BLaER1 (cell line): ENCODE data around the gene LSAMP.
A peak's percentile ranks its signal among the peaks of the same experiment; 100 is the strongest.

Experiments used
- H3K27ac ChIP-seq: shearing (Covaris generic); formaldehyde crosslinking; 2 replicates; pipeline ENCODE4 v1.8.1; 2022
- H3K27me3 ChIP-seq: shearing (Covaris generic); formaldehyde crosslinking; 2 replicates; pipeline ENCODE4 v1.8.1; 2022
- H3K36me3 ChIP-seq: shearing (Covaris generic); formaldehyde crosslinking; 2 replicates; pipeline ENCODE4 v1.8.1; 2022
- H3K4me1 ChIP-seq: shearing (Covaris generic); formaldehyde crosslinking; 2 replicates; pipeline ENCODE4 v1.8.1; 2022
- H3K4me2 ChIP-seq: shearing (Covaris generic); formaldehyde crosslinking; 2 replicates; pipeline ENCODE4 v1.8.1; 2022
- H3K4me3 ChIP-seq: shearing (Covaris generic); formaldehyde crosslinking; 2 replicates; pipeline ENCODE4 v1.8.1; 2022
- H3K9ac ChIP-seq: shearing (Covaris generic); formaldehyde crosslinking; 2 replicates; pipeline ENCODE4 v1.8.1; 2022
- H3K9me3 ChIP-seq: shearing (Covaris generic); formaldehyde crosslinking; 2 replicates; pipeline ENCODE4 v1.8.1; 2022
- H4K20me1 ChIP-seq: shearing (Covaris generic); formaldehyde crosslinking; 2 replicates; pipeline ENCODE4 v1.8.1; 2022
- Cebpa-rat ChIP-seq: shearing (Covaris generic); IDR thresholded peaks from 2 replicates; pipeline ENCODE4 v1.8.1; 2022

The LSAMP gene

DNA sequence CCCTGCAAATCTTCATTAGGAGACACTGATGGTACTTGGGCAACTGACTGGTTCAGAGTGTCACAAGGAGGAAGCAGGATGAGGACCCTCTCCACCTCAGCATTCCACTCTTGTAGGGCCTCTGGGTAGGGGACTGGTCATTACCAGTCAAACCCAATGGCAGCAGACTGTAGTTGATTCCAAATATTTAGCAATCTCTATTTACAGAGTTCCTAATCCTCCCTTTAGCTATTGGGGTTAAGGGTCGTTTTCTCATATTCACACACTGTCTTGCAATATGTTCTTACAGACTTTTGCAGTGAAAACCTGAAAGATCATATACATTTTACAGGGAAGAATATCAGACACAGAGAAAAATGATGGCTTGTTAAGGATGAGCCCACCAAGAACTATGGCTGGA is 424.3 kb downstream of the LSAMP start:
- Histone ChIP-seq H3K9me3 (no peaks in the 10 kb centered on the region), H3K4me1 (no peaks in the 10 kb centered on the region), H3K36me3 (no peaks in the 10 kb centered on the region), H3K27me3 (no peaks in the 10 kb centered on the region; the same call in 1 of the 2 replicates), H4K20me1 (no peaks in the 10 kb centered on the region), H3K4me2 (no peak overlapping the region), H3K4me3 (no peak overlapping the region), H3K9ac (no peak overlapping the region), H3K27ac (no peak overlapping the region)
- no peak for TF ChIP-seq Cebpa-rat

DNA sequence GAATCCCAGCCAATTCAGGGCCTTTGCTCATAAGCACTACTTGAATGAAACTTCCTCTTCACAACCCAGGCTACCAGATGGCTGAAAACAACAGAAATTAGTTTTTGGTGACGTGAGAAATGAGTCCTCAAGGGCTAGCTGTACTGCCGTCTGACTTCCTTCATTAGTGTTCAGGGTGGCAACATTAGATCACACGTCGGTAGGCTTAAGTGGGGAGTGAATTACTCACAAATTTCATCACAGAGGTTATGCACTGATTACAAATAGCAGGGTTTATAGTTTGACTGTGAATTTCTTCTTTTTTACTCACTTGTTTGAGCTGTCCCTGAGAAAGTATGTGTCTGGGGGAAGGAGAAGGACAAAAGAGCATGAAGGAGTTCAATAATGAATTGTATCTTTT is 424.8 kb downstream of the LSAMP start:
- Histone ChIP-seq H3K27ac (no peak overlapping the region), H3K27me3 (no peaks in the 10 kb centered on the region; the same call in 1 of the 2 replicates), H3K9ac (no peak overlapping the region), H4K20me1 (no peaks in the 10 kb centered on the region), H3K4me1 (no peaks in the 10 kb centered on the region), H3K9me3 (no peaks in the 10 kb centered on the region), H3K36me3 (no peaks in the 10 kb centered on the region), H3K4me3 (no peak overlapping the region), H3K4me2 (no peak overlapping the region)
- no peak for TF ChIP-seq Cebpa-rat

DNA sequence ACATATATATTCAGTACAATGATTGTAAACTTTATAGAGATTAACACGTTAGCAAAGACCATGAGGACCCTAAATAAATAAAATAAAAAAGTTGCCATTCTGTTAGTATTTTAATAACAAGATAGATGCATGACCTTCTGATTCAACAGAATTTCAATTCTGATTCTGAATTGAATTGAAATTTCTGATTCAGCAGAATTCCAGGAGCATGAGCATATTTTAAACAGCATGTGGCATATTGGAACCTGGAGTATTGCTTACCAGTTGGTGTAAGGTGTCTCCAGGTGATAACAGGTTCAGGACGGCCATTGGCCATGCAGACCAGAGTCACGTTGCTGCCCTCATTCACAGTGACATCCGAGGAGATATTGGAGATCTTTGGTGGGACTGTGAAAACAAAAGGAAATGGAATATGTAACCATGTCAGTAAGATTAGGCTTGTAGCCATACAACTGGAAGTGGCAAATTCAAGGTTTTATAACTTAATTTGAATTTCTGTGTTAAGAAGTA is 426.0 kb downstream of the LSAMP start:
- no peaks in the 10 kb centered on the region for H3K36me3 ChIP-seq
- no peak overlapping the region for H3K27ac ChIP-seq
- TF ChIP-seq Cebpa-rat: no peak
- H3K4me2 ChIP-seq: no peak overlapping the region
- no peaks in the 10 kb centered on the region for H4K20me1 ChIP-seq
- H3K9me3 ChIP-seq: no peaks in the 10 kb centered on the region
- no peaks in the 10 kb centered on the region for H3K4me1 ChIP-seq
- H3K9ac ChIP-seq: no peak overlapping the region
- H3K4me3 ChIP-seq: no peak overlapping the region
- H3K27me3 ChIP-seq: no peaks in the 10 kb centered on the region; the same call in 1 of the 2 replicates

DNA sequence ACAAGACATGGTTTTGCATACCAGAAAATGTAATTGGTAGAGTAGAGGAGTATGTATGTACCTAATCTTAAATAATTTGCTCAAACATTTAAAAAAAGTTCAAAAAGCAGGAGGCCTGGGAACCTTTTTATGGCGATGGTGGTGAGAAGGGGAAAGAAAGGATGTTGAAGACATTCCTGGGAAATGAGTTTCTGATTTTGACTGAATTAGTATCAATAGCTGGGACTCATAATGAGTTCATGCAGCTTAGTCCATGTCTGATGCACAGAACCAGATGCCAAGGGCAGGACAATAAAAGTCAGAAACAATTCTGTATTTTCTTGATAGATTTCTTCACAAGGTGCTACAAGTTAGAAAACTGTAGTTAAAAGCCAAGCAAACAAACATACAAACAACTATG is 426.6 kb downstream of the LSAMP start:
- H3K27me3 ChIP-seq: no peaks in the 10 kb centered on the region; the same call in 1 of the 2 replicates
- no peak overlapping the region for H3K9ac ChIP-seq
- no peaks in the 10 kb centered on the region for H3K4me1 ChIP-seq
- H3K9me3 ChIP-seq: no peaks in the 10 kb centered on the region
- no peak for TF ChIP-seq Cebpa-rat
- H4K20me1 ChIP-seq: no peaks in the 10 kb centered on the region
- no peaks in the 10 kb centered on the region for H3K36me3 ChIP-seq
- no peak overlapping the region for H3K4me2 ChIP-seq
- H3K27ac ChIP-seq: no peak overlapping the region
- H3K4me3 ChIP-seq: no peak overlapping the region

DNA sequence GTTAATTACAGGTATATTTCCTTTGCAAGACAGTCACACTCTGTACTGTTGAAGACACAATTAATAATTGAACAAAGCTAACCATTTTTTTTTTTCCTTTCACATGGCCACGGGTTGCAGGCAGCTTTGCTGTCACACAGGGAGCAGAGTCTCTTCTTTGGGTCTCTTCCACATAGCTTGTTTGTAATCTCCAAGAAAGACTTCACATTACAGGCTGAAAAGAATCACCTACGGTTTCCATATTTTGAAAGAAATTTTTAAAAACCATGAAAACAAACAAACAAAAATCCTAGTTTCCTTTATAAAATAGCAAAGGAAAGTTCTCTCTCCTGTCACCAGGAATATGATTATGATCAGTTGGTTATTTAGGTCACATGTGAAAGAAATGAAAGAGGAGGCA is 429.4 kb downstream of the LSAMP start:
- Histone ChIP-seq H3K4me3 (no peak overlapping the region), H4K20me1 (no peaks in the 10 kb centered on the region), H3K9me3 (no peaks in the 10 kb centered on the region), H3K27me3 (no peaks in the 10 kb centered on the region; the same call in 1 of the 2 replicates), H3K36me3 (no peaks in the 10 kb centered on the region), H3K9ac (no peak overlapping the region), H3K4me2 (no peak overlapping the region), H3K4me1 (no peaks in the 10 kb centered on the region), H3K27ac (no peak overlapping the region)
- no peak for TF ChIP-seq Cebpa-rat

DNA sequence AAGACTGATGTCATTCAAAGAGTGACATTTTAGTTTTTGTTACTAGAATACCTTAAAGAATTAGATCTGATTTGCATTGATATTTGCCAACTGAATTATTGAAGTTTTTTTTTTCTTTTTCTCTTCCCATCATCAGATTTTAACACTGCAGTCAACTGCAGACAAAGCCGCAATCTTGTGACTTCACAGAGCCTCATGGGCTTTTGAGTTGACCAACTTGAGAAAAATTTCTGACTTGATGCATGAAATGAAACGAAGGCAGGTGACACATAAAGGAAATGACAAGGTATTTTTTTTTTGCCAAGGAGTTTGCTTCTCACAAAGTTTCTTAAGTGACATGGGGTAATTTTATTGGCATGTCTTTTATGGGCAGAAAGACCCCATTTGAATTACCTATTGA is 438.3 kb downstream of the LSAMP start:
- TF ChIP-seq Cebpa-rat: no peak
- no peak overlapping the region for H3K4me2 ChIP-seq
- H3K4me1 ChIP-seq: peaks cover 10% of the 10 kb centered on the region
- no peaks in the 10 kb centered on the region for H3K36me3 ChIP-seq
- H3K27me3 ChIP-seq: no peaks in the 10 kb centered on the region
- H3K27ac ChIP-seq: no peak overlapping the region
- H4K20me1 ChIP-seq: no peaks in the 10 kb centered on the region
- H3K9me3 ChIP-seq: no peaks in the 10 kb centered on the region
- H3K9ac ChIP-seq: no peak overlapping the region
- H3K4me3 ChIP-seq: no peak overlapping the region

DNA sequence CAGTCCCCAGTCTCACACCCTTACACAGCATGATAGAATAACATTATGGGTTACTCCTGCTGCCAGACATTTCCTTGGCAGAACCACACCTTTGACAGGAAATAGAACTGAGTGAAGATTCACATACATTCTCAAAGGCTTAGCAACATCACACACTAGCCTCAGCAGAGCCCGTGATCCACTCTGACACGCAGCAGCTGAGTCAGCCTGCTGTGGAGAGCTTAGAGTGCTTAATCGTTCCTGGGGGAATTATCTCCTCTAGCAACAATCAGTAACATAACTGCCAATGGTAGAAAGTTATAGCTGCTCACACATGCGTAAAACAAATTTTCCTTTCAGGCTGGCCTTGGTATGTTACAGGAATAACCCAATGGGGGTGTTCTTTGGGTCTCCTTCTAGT is 439.9 kb downstream of the LSAMP start:
- TF ChIP-seq Cebpa-rat: no peak
- H3K4me2 ChIP-seq: peak overlapping the region; percentile 11
- no peak overlapping the region for H3K27ac ChIP-seq
- no peaks in the 10 kb centered on the region for H4K20me1 ChIP-seq
- H3K9ac ChIP-seq: no peak overlapping the region
- no peak overlapping the region for H3K4me3 ChIP-seq
- no peaks in the 10 kb centered on the region for H3K9me3 ChIP-seq
- H3K36me3 ChIP-seq: no peaks in the 10 kb centered on the region
- H3K4me1 ChIP-seq: peaks cover 10% of the 10 kb centered on the region
- no peaks in the 10 kb centered on the region for H3K27me3 ChIP-seq

DNA sequence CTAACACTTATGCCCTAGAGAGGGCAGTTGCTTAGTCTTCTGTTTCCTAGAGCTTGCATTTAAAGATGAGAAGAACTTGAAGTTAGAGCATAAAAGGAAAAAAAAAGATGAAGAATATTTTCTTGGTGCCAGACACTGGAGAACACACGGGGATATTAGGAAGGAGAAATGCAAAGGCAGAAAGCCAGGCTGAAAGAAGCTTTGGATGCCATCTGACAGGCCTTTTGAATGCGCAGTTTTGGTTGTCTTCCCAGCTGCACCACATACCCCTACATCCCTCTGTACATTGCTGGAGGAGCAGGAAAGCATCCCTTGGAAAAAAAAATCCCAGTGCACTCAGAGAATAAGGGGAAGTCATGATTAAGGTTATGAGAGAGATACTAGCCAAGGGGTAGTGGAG is 443.1 kb downstream of the LSAMP start:
- no peak overlapping the region for H3K9ac ChIP-seq
- H3K27me3 ChIP-seq: no peaks in the 10 kb centered on the region
- no peaks in the 10 kb centered on the region for H3K9me3 ChIP-seq
- H4K20me1 ChIP-seq: no peaks in the 10 kb centered on the region
- H3K4me2 ChIP-seq: no peak overlapping the region
- no peak for TF ChIP-seq Cebpa-rat
- H3K36me3 ChIP-seq: no peaks in the 10 kb centered on the region
- no peak overlapping the region for H3K27ac ChIP-seq
- H3K4me3 ChIP-seq: no peak overlapping the region
- peaks cover 10% of the 10 kb centered on the region for H3K4me1 ChIP-seq

DNA sequence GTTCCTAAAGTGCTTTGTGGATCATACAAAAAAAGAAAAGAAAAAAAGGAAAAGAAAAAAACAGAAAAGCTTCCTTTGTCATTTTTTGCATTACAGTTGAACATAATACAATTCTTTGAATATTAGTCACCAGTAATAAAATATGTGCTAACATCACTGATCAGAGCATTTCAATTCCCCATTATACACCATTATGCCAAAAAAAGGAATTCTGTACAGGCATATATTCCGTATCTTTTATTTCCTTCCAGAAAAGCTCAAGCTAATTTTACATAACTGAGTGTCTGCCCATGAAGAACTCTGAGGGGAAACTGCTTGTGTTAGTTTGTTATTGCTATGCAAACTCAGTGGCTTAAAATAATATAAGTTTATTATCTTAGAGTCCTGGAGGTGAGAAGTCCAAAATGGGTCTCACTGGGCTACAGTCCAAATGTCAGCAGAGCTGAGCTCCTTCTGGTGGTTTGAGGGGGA is 444.1 kb downstream of the LSAMP start:
- no peak overlapping the region for H3K27ac ChIP-seq
- no peaks in the 10 kb centered on the region for H3K36me3 ChIP-seq
- no peaks in the 10 kb centered on the region for H3K27me3 ChIP-seq
- TF ChIP-seq Cebpa-rat: no peak
- no peak overlapping the region for H3K4me3 ChIP-seq
- no peaks in the 10 kb centered on the region for H3K9me3 ChIP-seq
- no peak overlapping the region for H3K4me2 ChIP-seq
- no peak overlapping the region for H3K9ac ChIP-seq
- H4K20me1 ChIP-seq: no peaks in the 10 kb centered on the region
- peaks cover 10% of the 10 kb centered on the region for H3K4me1 ChIP-seq

DNA sequence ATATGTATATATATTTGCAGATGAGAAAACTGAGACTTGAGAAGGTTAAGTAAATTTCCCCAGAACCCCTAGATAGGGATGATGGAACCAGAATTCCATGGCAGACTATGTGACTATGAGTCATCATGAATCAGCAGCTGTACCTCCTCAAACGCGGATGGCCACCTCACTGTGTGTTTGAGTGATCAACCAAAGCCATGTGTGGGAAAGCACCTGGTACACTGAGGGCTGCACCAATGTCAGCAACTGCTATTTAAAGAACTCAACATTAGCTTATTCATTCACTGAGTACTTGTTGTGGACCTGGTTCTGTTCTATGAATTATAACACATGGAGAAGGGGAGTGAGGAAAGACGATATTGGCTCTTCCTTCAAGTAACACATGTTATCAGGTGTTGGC is 445.0 kb downstream of the LSAMP start:
- Histone ChIP-seq H3K9me3 (no peaks in the 10 kb centered on the region), H3K4me1 (peaks cover 4% of the 10 kb centered on the region), H3K4me2 (no peak overlapping the region), H3K27ac (no peak overlapping the region), H4K20me1 (no peaks in the 10 kb centered on the region), H3K9ac (no peak overlapping the region), H3K36me3 (no peaks in the 10 kb centered on the region), H3K27me3 (no peaks in the 10 kb centered on the region), H3K4me3 (no peak overlapping the region)
- no peak for TF ChIP-seq Cebpa-rat

DNA sequence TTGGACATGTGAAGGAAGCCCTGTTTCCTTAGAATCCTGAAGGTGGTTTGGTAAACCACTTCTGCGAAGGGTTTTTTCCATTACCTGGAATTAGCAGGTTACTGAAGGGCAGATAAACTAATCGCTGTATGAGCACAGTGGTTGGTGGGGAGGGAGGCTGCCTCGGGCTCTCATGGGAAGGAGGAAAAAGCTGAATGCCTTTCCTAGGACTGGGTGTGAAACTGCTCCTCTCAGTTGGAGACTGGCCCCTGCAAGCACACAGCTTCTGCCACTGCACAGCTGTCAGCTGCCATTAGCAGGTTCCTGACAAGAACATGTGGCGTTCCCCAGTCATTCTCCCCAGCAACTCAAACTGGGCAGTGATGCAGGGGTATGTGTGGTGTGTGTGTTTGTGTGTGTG is 445.7 kb downstream of the LSAMP start:
- H3K27ac ChIP-seq: no peak overlapping the region
- H3K36me3 ChIP-seq: no peaks in the 10 kb centered on the region
- H3K27me3 ChIP-seq: no peaks in the 10 kb centered on the region
- no peaks in the 10 kb centered on the region for H3K4me1 ChIP-seq
- no peaks in the 10 kb centered on the region for H4K20me1 ChIP-seq
- H3K9ac ChIP-seq: no peak overlapping the region
- no peak overlapping the region for H3K4me3 ChIP-seq
- TF ChIP-seq Cebpa-rat: no peak
- H3K4me2 ChIP-seq: no peak overlapping the region
- H3K9me3 ChIP-seq: no peaks in the 10 kb centered on the region
